Stimulated activated CD8-positive, alpha-beta memory T cell treated with anti-CD3 and anti-CD28 coated beads, Interleukin-4, amount 100 ng/mL, for 48 hours (primary cell): ENCODE measurements around the gene TTC7B.

Source experiments
- DNase-seq: peaks from one replicate; pipeline ENCODE4 v3.0.0-alpha.2; 2020

TTC7B gene

DNA sequence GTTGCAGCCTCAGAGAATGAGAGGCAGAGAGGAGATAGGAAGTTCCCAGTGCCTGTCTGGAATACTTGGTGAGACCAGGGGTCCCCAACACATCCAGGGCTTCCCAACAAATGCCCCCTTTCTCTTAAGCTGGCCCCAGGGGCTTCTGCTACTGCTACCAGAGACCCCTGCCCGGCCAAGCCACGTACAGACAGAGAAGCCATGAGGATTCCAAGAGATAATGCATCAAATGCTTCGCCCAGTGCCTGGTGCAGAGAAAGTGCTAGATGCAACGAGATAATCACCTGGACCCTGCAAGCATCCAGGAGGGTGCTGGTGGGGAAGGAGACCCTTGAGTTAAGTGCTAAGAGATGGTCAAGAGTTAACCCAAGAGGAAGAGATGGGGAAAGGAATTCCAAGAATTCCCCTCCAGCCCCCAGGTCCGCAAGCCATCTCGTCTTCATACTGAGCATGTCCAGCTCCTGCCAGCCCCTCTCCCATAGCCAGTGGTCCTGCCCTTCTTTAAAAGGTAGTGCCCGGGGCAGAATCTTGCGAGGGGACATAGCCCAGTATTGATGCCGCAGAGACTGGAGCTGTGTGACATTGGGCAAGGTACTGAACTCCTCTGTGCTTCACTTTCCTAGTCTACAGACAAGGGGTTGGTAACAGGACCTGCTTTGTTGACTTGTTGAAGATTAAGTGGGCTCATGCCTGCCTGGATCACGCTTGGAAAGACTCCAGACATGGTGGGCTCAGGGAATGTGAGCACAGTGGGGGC, 316.1 kb downstream of the TTC7B start:
- no peak for DNase-seq

DNA sequence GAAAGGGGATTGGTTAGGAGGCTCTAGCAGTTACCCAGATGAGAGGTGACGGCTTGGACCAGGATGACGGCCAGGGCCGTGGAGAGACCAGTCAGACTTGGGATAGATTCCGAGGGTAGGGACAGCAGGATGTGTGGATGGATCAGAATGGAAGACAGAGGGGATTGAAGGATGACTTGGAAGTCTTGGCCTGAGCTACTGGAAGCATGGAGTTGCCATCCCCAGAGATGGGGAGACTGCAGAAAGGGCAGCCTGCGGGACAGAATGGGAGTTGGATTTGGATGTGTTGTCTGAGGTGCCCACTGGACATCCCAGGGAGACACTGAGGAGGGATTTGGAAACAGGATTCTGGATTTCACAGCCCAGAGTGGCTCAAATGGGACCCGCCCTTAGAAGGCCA, 317.1 kb downstream of the TTC7B start:
- DNase-seq: no peak

DNA sequence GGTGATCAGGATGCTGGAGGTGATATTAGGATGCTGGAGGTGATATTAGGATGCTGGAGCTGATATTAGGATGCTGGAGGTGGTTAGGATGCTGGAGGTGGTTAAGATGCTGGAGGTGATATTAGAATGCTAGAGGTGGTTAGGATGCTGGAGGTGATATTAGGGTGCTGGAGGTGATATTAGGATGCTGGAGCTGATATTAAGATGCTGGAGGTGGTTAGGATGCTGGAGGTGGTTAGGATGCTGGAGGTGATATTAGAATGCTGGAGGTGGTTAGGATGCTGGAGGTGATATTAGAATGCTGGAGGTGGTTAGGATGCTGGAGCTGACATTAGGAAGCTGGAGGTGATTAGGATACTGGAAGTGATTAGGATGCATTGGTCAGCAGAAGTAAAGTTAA, 318.0 kb downstream of the TTC7B start:
- DNase-seq: no peak

DNA sequence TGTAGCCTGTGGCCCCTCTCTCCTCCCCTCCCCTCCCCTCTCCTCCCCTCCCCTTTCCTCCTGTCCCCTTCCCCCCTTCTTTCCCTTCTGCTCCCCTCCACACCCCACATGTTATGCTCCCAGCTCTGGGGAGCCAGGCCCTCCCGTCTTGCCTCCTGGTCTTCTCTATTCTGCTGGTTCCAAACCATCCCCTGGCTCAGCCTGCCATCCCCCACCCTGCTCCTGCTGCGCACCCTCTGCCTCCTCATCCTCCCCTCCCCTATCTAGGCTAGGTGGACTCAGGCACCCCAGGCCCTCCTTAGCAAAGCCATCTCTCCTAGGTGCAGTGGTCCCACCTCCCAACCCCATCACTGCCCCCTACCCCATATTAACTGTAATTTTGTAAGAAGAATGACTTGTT, 319.9 kb downstream of the TTC7B start:
- no peak for DNase-seq

DNA sequence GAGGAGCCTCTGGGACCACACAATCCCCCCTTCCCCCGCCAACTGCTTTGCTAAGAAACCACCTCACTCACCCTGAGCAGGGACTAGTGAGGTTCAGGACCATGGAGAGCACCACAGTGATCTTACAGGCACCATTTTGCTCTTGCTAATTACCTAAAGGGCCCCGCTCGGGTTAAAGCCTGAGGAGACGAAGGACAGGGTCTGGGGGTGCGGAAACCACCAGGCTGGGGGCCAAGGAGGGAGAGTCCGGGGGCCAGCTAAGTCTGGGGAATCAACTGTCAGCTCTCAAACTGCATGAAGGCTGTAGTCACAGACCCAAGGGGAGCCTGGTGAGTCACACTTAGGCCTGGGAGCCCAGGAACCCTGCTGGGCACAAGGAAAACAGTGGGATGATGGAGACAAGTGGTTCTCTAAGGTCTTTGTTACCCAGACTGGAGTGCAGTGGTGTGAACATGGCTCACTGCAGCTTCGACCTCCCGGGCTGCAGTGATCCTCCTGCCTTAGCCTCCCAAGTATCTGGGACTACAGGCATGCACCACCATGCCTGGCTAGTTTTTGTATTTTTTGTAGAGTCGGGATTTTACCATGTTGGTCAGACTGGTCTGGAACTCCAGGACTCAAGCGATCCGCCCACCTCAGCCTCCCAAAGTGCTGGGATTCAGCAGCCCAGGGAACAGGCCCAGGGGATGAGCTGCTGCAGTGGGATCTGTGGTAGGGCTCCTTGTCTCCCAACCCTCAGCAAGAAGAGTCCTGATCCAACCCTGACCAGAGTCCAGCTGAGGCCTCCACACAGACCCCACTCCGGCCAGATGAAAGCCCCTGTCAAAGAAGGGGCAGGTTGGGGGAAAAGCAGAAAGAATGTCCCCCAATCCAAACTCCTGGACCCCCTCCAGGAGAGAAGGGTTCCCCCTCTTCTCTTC, 320.6 kb downstream of the TTC7B start:
- DNase-seq: peak; percentile 55

- DNase-seq: no peak
These were observed 324.2 kb downstream of the TTC7B start for GRCh38 chr14:90491911-90492531.

GRCh38 chr14:90491221-90491885, 324.9 kb downstream of the TTC7B start:
- no peak for DNase-seq

GRCh38 chr14:90490720-90491050, 325.5 kb downstream of the TTC7B start:
- no peak for DNase-seq

GRCh38 chr14:90489916-90490719, 326.1 kb downstream of the TTC7B start:
- no peak for DNase-seq

GRCh38 chr14:90489306-90489705, 326.9 kb downstream of the TTC7B start:
- no peak for DNase-seq

GRCh38 chr14:90488256-90488655, 328.0 kb downstream of the TTC7B start:
- no peak for DNase-seq

GRCh38 chr14:90487462-90487861, 328.8 kb downstream of the TTC7B start:
- DNase-seq: no peak

GRCh38 chr14:90487031-90487430, 329.2 kb downstream of the TTC7B start:
- no peak for DNase-seq

DNA sequence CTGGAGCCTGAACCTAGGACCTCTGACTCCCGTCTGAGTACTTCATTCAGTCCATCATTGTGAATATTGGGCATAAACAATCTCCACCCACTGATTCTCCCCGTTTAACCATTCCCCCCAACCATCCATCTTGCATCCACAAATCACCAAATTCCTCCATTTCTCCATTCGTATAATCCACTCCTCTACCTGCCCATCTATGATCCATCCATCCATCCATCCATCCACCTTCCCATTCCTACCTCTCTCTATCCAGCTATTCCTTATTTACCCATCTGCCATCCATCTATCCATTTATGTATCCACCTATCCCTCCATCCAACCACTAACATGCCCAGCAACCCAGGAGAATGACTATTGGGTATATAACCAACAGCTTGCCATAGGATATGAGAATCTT, 331.9 kb downstream of the TTC7B start:
- DNase-seq: no peak

DNA sequence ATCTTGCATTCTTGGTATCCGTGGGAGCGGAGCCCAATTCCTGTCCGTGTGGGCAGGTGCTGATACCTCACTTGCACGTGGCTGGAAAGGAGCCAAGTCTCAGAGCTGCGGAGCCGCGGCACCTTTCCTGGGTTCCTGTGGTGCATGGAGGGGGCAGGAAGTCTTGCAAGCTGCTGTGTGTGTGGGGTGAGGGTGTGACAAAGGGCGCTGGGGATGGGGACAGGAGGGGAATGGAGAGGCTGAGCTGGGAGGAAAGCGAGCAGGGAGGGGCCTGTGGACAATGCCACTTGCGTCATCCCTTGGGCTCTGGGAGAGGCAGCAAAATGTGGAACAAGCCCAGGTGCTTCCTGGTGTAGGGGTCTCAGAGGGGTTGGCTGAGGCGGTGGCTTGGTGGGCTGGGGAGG, 332.7 kb downstream of the TTC7B start:
- peak; percentile 36 for DNase-seq

GRCh38 chr14:90483117-90483516, 333.1 kb downstream of the TTC7B start:
- DNase-seq: no peak

- DNase-seq: no peak
These were observed 340.9 kb downstream of the TTC7B start for GRCh38 chr14:90475298-90475697.
